Esophagus muscularis mucosa (tissue), 4 donors: ENCODE results near the gene CRYM. TPM values are rescaled to one million over a fixed set of nuclear protein-coding genes. Genes with fewer than 3 reads are reported as not detected.

Experiments used
- DNase-seq: peaks from one replicate; pipeline ENCODE4 v3.0.0-alpha.2; 2017; ENCODE audit errors: extremely low spot score
- H3K27ac ChIP-seq, 4 donors: fragments of 200-600 bp; sonication (generic); replicated peaks in 1 of 4; 1 replicate in 3 of 4; 2 replicates in 1 of 4; pipeline ENCODE4 v1.5.1; 2016 to 2019; ENCODE audit warnings: mild to moderate bottlenecking in 1 of 4
- H3K27me3 ChIP-seq, 4 donors: fragments of 200-600 bp; sonication (generic); one replicate each; pipeline versions ENCODE4 v1.5.1 to v1.6.0; 2016 to 2019
- H3K36me3 ChIP-seq, 4 donors: fragments of 200-600 bp; sonication (generic); one replicate each; pipeline ENCODE4 v1.5.1; 2016 to 2019
- H3K4me1 ChIP-seq, 4 donors: fragments of 200-600 bp; sonication (generic); one replicate each; pipeline ENCODE4 v1.5.1; 2016 to 2019
- H3K4me3 ChIP-seq, 4 donors: fragments of 200-600 bp; sonication (generic); 1 replicate in 2 of 4; 2 replicates in 2 of 4; pipeline ENCODE4 v1.5.1; 2016 to 2019; ENCODE audit warnings: mild to moderate bottlenecking in 4 of 4, moderate library complexity in 1 of 4
- H3K9me3 ChIP-seq, 4 donors: fragments of 200-600 bp; sonication (generic); 1 replicate in 3 of 4; 2 replicates in 1 of 4; pipeline ENCODE4 v1.5.1; 2016 to 2019
- CTCF ChIP-seq, 3 experiments: fragments of 200-600 bp in 2 of 3; fragments of 450-650 bp in 1 of 3; sonication (generic) in 2 of 3; IDR thresholded peaks; one replicate each; pipeline ENCODE4 v1.5.1; 2017 to 2019; ENCODE audit warnings: antibody characterized with exemption in 3 of 3, mild to moderate bottlenecking in 2 of 3, moderate library complexity in 1 of 3
- EP300 ChIP-seq: sonication (generic); formaldehyde crosslinking; IDR thresholded peaks from one replicate; pipeline ENCODE4 v1.6.1; 2017; ENCODE audit warnings: antibody characterized with exemption
- POLR2A ChIP-seq: fragments of 450-650 bp; IDR thresholded peaks from one replicate; pipeline ENCODE4 v1.6.1; 2017; ENCODE audit warnings: antibody characterized with exemption, moderate library complexity, mild to moderate bottlenecking, low read depth
- POLR2AphosphoS5 ChIP-seq, 2 donors: sonication (generic); formaldehyde crosslinking; IDR thresholded peaks; one replicate each; pipeline ENCODE4 v1.6.1; 2017; ENCODE audit warnings: antibody characterized with exemption in 2 of 2
- WGBS: methylation state at CpG from one replicate; pipeline ENCODE4 v1.1.5; 2018; 5-methylcytosine and 5-hydroxymethylcytosine counted together
- intact Hi-C: fragments of 100-400 bp; cut with DNase I; formaldehyde crosslinking; loops from one replicate; pipeline ENCODE4 v1.15.1; 2023
- total RNA-seq, 4 donors: library from RNA; depleted of rRNA; stranded (reverse); fragments of >200 nt; gene quantifications; one replicate each; pipeline versions ENCODE4 v1.1.0 to v1.2.1, GENCODE V29; 2016

CRYM gene
- total RNA-seq, 4 donors from 2014 or later: 1.0 to 1.2 TPM; not detected in 2

GRCh38 chr16:21272253-21272652, 5.8 kb downstream of the CRYM start:
- TF ChIP-seq POLR2A (no peak), CTCF (IDR thresholded peaks at IDR 0.05) (no peak), EP300 (no peak), POLR2AphosphoS5 (IDR thresholded peaks at IDR 0.05) (no peak)
- WGBS: 83% methylated on average over 2 of the region's 2 CpGs
- Histone ChIP-seq H3K27ac (no peak overlapping the region), H3K36me3 (peaks cover 0 to 24% (median 0%) of the 10 kb centered on the region in 4 donors), H3K4me1 (no peaks in the 10 kb centered on the region), H3K27me3 (peaks cover 0 to 44% (median 0%) of the 10 kb centered on the region in 4 donors), H3K9me3 (no peaks in the 10 kb centered on the region), H3K4me3 (no peak overlapping the region)
- no peak for DNase-seq
- intact Hi-C loops: no loop called here

- TF ChIP-seq CTCF (IDR thresholded peaks at IDR 0.05) (no peak), EP300 (no peak), POLR2AphosphoS5 (IDR thresholded peaks at IDR 0.05) (no peak), POLR2A (no peak)
- Histone ChIP-seq H3K36me3 (peaks cover 0 to 17% (median 0%) of the 10 kb centered on the region in 4 donors), H3K9me3 (no peaks in the 10 kb centered on the region), H3K4me3 (no peak overlapping the region), H3K4me1 (peaks cover 0 to 20% (median 1%) of the 10 kb centered on the region in 4 donors), H3K27ac (no peak overlapping the region), H3K27me3 (peaks cover 0 to 5% (median 0%) of the 10 kb centered on the region in 4 donors)
- WGBS: 93% methylated on average over 9 of the region's 9 CpGs
- DNase-seq: peak; percentile 50
- intact Hi-C loops: no loop called here
These were observed 9.9 kb downstream of the CRYM start for GRCh38 chr16:21268236-21268635.

- peaks cover 0 to 15% (median 0%) of the 10 kb centered on the region in 4 donors for H3K36me3 ChIP-seq
- H3K4me1 ChIP-seq: peaks cover 0 to 20% (median 1%) of the 10 kb centered on the region in 4 donors
- no peaks in the 10 kb centered on the region for H3K9me3 ChIP-seq
- H3K27ac ChIP-seq: no peak overlapping the region
- 95% methylated on average over 4 of the region's 4 CpGs for WGBS
- H3K27me3 ChIP-seq: peaks cover 0 to 2% (median 0%) of the 10 kb centered on the region in 4 donors
- TF ChIP-seq CTCF (IDR thresholded peaks at IDR 0.05) (no peak), POLR2A (no peak), EP300 (no peak), POLR2AphosphoS5 (IDR thresholded peaks at IDR 0.05) (no peak)
- intact Hi-C loops: no loop called here
- H3K4me3 ChIP-seq: no peak overlapping the region
- peak; percentile 79 for DNase-seq
These were observed 10.8 kb downstream of the CRYM start for GRCh38 chr16:21267298-21267697.

GRCh38 chr16:21265104-21265837, 12.8 kb downstream of the CRYM start:
- no peaks in the 10 kb centered on the region for H3K9me3 ChIP-seq
- peak; percentile 34 for DNase-seq
- intact Hi-C loops: no loop called here
- H3K27me3 ChIP-seq: no peaks in the 10 kb centered on the region
- TF ChIP-seq CTCF (IDR thresholded peaks at IDR 0.05) (no peak), EP300 (no peak), POLR2A (no peak), POLR2AphosphoS5 (IDR thresholded peaks at IDR 0.05) (no peak)
- H3K4me3 ChIP-seq: no peak overlapping the region
- no peak overlapping the region for H3K27ac ChIP-seq
- peaks cover 0 to 6% (median 0%) of the 10 kb centered on the region in 4 donors for H3K36me3 ChIP-seq
- 92% methylated on average over 9 of the region's 9 CpGs for WGBS
- H3K4me1 ChIP-seq: peaks cover 0 to 25% (median 1%) of the 10 kb centered on the region in 4 donors
